Natural killer cell (primary cell): ENCODE data around the gene FYB2. TPM values are rescaled to one million over a fixed set of nuclear protein-coding genes. Genes with fewer than 3 reads are reported as not detected.

Experiments
- ATAC-seq, 3 donors: fragments of 150-1000 bp in 2 of 3; fragments of 200-7000 bp in 1 of 3; cut with Tn5 transposase; 1 replicate in 1 of 3; 2 replicates in 2 of 3; pipeline ENCODE4 v1.10.0; 2021; ENCODE audit warnings: mild to moderate bottlenecking in 2 of 3, moderate library complexity in 2 of 3
- DNase-seq, 2 donors: peaks; one replicate each; pipeline versions ENCODE4 v3.0.0 to v3.0.0-alpha.2; 2013 to 2021; ENCODE audit warnings: mixed read lengths in 1 of 2
- H3K27ac ChIP-seq: one replicate; pipeline ENCODE4 v1.5.1; 2013; ENCODE audit warnings: mild to moderate bottlenecking, low read length
- H3K27me3 ChIP-seq: one replicate; pipeline ENCODE4 v1.6.1; 2013; ENCODE audit warnings: low read length; ENCODE audit not compliant: control insufficient read depth, insufficient read depth
- H3K36me3 ChIP-seq: one replicate; pipeline ENCODE4 v1.6.1; 2013; ENCODE audit warnings: low read length; ENCODE audit not compliant: control insufficient read depth, insufficient read depth
- H3K4me1 ChIP-seq: one replicate; pipeline ENCODE4 v1.6.1; 2013; ENCODE audit warnings: low read length; ENCODE audit not compliant: control insufficient read depth, insufficient read depth
- H3K4me3 ChIP-seq: one replicate; pipeline ENCODE4 v1.5.1; 2013; ENCODE audit warnings: low read length
- H3K9me3 ChIP-seq: one replicate; pipeline ENCODE4 v1.6.1; 2013; ENCODE audit warnings: low read length; ENCODE audit not compliant: control insufficient read depth, insufficient read depth
- H3K27ac Mint-ChIP-seq, 2 donors: one replicate each; pipeline ENCODE4 v1.8.0; 2022; ENCODE audit warnings: mild to moderate bottlenecking in 2 of 2, mixed read lengths in 2 of 2, moderate library complexity in 1 of 2
- H3K27me3 Mint-ChIP-seq, 2 donors: one replicate each; pipeline ENCODE4 v1.8.0; 2022; ENCODE audit warnings: low read depth in 2 of 2, mixed read lengths in 2 of 2
- H3K36me3 Mint-ChIP-seq: one replicate; pipeline ENCODE4 v1.8.0; 2022; ENCODE audit warnings: mixed read lengths
- H3K4me1 Mint-ChIP-seq, 2 donors: one replicate each; pipeline ENCODE4 v1.8.0; 2022; ENCODE audit warnings: mixed read lengths in 2 of 2
- H3K4me3 Mint-ChIP-seq: one replicate; pipeline ENCODE4 v1.8.0; 2022; ENCODE audit warnings: mild to moderate bottlenecking, moderate library complexity, mixed read lengths
- H3K9me3 Mint-ChIP-seq, 2 donors: one replicate each; pipeline ENCODE4 v1.8.0; 2022; ENCODE audit warnings: mixed read lengths in 2 of 2
- CTCF ChIP-seq: fragments of 200-600 bp; IDR thresholded peaks from one replicate; pipeline ENCODE4 v1.8.0; 2022; ENCODE audit warnings: antibody characterized with exemption
- WGBS: methylation state at CpG from one replicate; pipeline ENCODE4 v1.1.7; 2013; ENCODE audit warnings: missing lambda C conversion rate; ENCODE audit not compliant: insufficient coverage; 5-methylcytosine and 5-hydroxymethylcytosine counted together
- intact Hi-C: fragments of 100-400 bp; cut with micrococcal nuclease; formaldehyde crosslinking; loops from one replicate; pipeline ENCODE4 v1.14.2; 2022
- total RNA-seq, 4 donors: library from RNA; stranded (reverse); fragments of 120-200 nt in 1 of 4; gene quantifications; one replicate each; pipeline versions ENCODE4 v1.2.3 to v1.2.4, GENCODE V29; 2013 to 2022

The FYB2 gene
- total RNA-seq, 3 donors from 2014 or later (not counting 1 experiment from before 2014, with no cell fraction given): not detected

- no peak for TF ChIP-seq CTCF
- Mint-ChIP-seq H3K27me3 (peaks cover 13 to 37% of the 10 kb centered on the region in 2 donors), H3K9me3 (peaks cover 0 to 2% of the 10 kb centered on the region in 2 donors), H3K27ac (no peak overlapping the region), H3K4me3 (no peak overlapping the region), H3K36me3 (no peaks in the 10 kb centered on the region), H3K4me1 (no peaks in the 10 kb centered on the region)
- no peak overlapping the region for H3K27ac ChIP-seq
- H3K4me3 ChIP-seq: no peak overlapping the region
- H3K4me1 ChIP-seq: no peaks in the 10 kb centered on the region
- H3K36me3 ChIP-seq: no peaks in the 10 kb centered on the region
- H3K9me3 ChIP-seq: no peaks in the 10 kb centered on the region
- no peak for ATAC-seq
- H3K27me3 ChIP-seq: peaks cover 5% of the 10 kb centered on the region
- WGBS: 80% methylated on average over 2 of the region's 2 CpGs
- intact Hi-C loops: no loop called here
- no peak for DNase-seq
Observed at GRCh38 chr1:56814205-56814604, 5.0 kb downstream of the FYB2 start.

GRCh38 chr1:56811331-56811730 is 7.9 kb downstream of the FYB2 start:
- H3K27ac ChIP-seq: no peak overlapping the region
- Mint-ChIP-seq H3K27ac (no peak overlapping the region), H3K36me3 (no peaks in the 10 kb centered on the region), H3K4me3 (no peak overlapping the region), H3K27me3 (peaks cover 13 to 34% of the 10 kb centered on the region in 2 donors), H3K4me1 (no peaks in the 10 kb centered on the region), H3K9me3 (peaks cover 0 to 2% of the 10 kb centered on the region in 2 donors)
- no peak for DNase-seq
- no peak for TF ChIP-seq CTCF
- H3K36me3 ChIP-seq: no peaks in the 10 kb centered on the region
- no peak for ATAC-seq
- no peaks in the 10 kb centered on the region for H3K4me1 ChIP-seq
- intact Hi-C loops: no loop called here
- 69% methylated on average over 1 of the region's 2 CpGs for WGBS
- peaks cover 5% of the 10 kb centered on the region for H3K27me3 ChIP-seq
- no peaks in the 10 kb centered on the region for H3K9me3 ChIP-seq
- H3K4me3 ChIP-seq: no peak overlapping the region

- intact Hi-C loops: no loop called here
- H3K9me3 ChIP-seq: no peaks in the 10 kb centered on the region
- no peaks in the 10 kb centered on the region for H3K4me1 Mint-ChIP-seq
- H3K9me3 Mint-ChIP-seq: no peaks in the 10 kb centered on the region
- no peaks in the 10 kb centered on the region for H3K36me3 Mint-ChIP-seq
- peaks cover 5% of the 10 kb centered on the region for H3K27me3 ChIP-seq
- no peaks in the 10 kb centered on the region for H3K4me1 ChIP-seq
- DNase-seq (no peak), ATAC-seq (no peak)
- H3K27me3 Mint-ChIP-seq: peaks cover 13 to 28% of the 10 kb centered on the region in 2 donors
- WGBS: 100% methylated on average over 1 of the region's 1 CpG
- no peak overlapping the region for H3K27ac ChIP-seq
- no peaks in the 10 kb centered on the region for H3K36me3 ChIP-seq
- H3K27ac Mint-ChIP-seq: no peak overlapping the region
- H3K4me3 Mint-ChIP-seq: no peak overlapping the region
- no peak overlapping the region for H3K4me3 ChIP-seq
- no peak for TF ChIP-seq CTCF
Observed at GRCh38 chr1:56808410-56808809, 10.8 kb downstream of the FYB2 start.

GRCh38 chr1:56806804-56807203 is 12.4 kb downstream of the FYB2 start:
- no peak for TF ChIP-seq CTCF
- Histone ChIP-seq H3K27me3 (peaks cover 2% of the 10 kb centered on the region), H3K36me3 (no peaks in the 10 kb centered on the region), H3K9me3 (no peaks in the 10 kb centered on the region), H3K27ac (no peak overlapping the region), H3K4me1 (no peaks in the 10 kb centered on the region), H3K4me3 (no peak overlapping the region)
- Mint-ChIP-seq H3K27me3 (peaks cover 9 to 20% of the 10 kb centered on the region in 2 donors), H3K4me1 (no peaks in the 10 kb centered on the region), H3K27ac (no peak overlapping the region), H3K36me3 (no peaks in the 10 kb centered on the region), H3K9me3 (no peaks in the 10 kb centered on the region), H3K4me3 (no peak overlapping the region)
- ATAC-seq (no peak), DNase-seq (no peak)
- 46% methylated on average over 3 of the region's 3 CpGs for WGBS
- intact Hi-C loops: no loop called here
